K562 (cell line): ENCODE results near the gene KLK15. TPM values are rescaled to one million over a fixed set of nuclear protein-coding genes. Genes with fewer than 3 reads are reported as not detected.

ENCODE experiments used
- ATAC-seq: fragments of 200-7000 bp; cut with Tn5 transposase; 3 replicates; pipeline ENCODE4 v1.9.1; 2020; ENCODE audit warnings: moderate library complexity
- BruUV-seq: library from RNA; stranded (reverse); fragments of 400-500 nt; replicated peaks from 2 replicates; lab custom pipeline; 2021; lab: Mats Ljungman, UMichigan
- CTCF ChIA-PET: fragments of 300-600 bp; formaldehyde crosslinking; extraction: SDS; loops from one replicate; lab custom pipeline; 2021; ENCODE audit warnings: low intra/inter-chr PET ratio; lab: Yijun Ruan, JAX
- POLR2A ChIA-PET: fragments of 300-600, 350-650 bp; sonication (Branson Sonifier 250); formaldehyde crosslinking; extraction: SDS; loops from one replicate; lab custom pipeline; 2021; ENCODE audit warnings: antibody characterized with exemption, inconsistent platforms; lab: Yijun Ruan, JAX
- DNase-seq, 4 experiments: peaks; one replicate each; pipeline versions ENCODE4 v3.0.0 to v3.0.0-alpha.2; 2011 to 2018; ENCODE audit warnings: low spot score in 3 of 4, mixed read lengths in 3 of 4; ENCODE audit errors: extremely low read depth in 1 of 4
- FAIRE-seq: peaks from 2 replicates; lab custom pipeline; 2011; peaks lifted over from hg19 to GRCh38; lab: Jason Lieb, UNC
- H2AFZ ChIP-seq: 2 replicates; pipeline ENCODE4 v1.6.0; 2011; ENCODE audit warnings: low read depth, low read length, control low read depth, inconsistent platforms
- H3K27ac ChIP-seq: fragments of 200-600 bp; 3 replicates; pipeline ENCODE4 v1.8.0; 2011; ENCODE audit warnings: low read depth, mild to moderate bottlenecking, control low read depth, inconsistent platforms, low read length, moderate library complexity, mixed read lengths; ENCODE audit errors: extremely low read depth
- H3K27me3 ChIP-seq, 2 experiments: fragments of 300-600 bp in 1 of 2; 2 replicates in 1 of 2; 3 replicates in 1 of 2; pipeline versions ENCODE4 v1.6.0 to v1.8.0; 2011; ENCODE audit warnings: inconsistent platforms in 2 of 2, low read length in 2 of 2, mild to moderate bottlenecking in 1 of 2, mixed read lengths in 1 of 2, moderate library complexity in 1 of 2; ENCODE audit not compliant: control insufficient read depth in 2 of 2, insufficient read depth in 2 of 2
- H3K36me3 ChIP-seq: fragments of 300-600 bp; 3 replicates; pipeline ENCODE4 v1.8.0; 2011; ENCODE audit warnings: mild to moderate bottlenecking, low read length, inconsistent platforms; ENCODE audit not compliant: control insufficient read depth, insufficient read depth
- H3K4me1 ChIP-seq, 2 experiments: fragments of 200-600 bp in 1 of 2; replicated peaks in 1 of 2; 2 replicates in 1 of 2; 3 replicates in 1 of 2; pipeline versions ENCODE4 v1.5.1 to v1.8.0; 2011; ENCODE audit warnings: inconsistent platforms in 2 of 2, low read length in 2 of 2, mild to moderate bottlenecking in 1 of 2, mixed read lengths in 1 of 2, moderate library complexity in 1 of 2; ENCODE audit not compliant: control insufficient read depth in 2 of 2, insufficient read depth in 2 of 2
- H3K4me2 ChIP-seq: 2 replicates; pipeline ENCODE4 v1.6.1; 2011; ENCODE audit warnings: low read length, control low read depth, inconsistent platforms, mixed read lengths; ENCODE audit not compliant: insufficient read depth
- H3K4me3 ChIP-seq: fragments of 200-600 bp; sonication (generic), shearing (Covaris generic); 2 replicates; pipeline ENCODE4 v1.5.1; 2016; ENCODE audit warnings: control low read depth, inconsistent platforms
- H3K79me2 ChIP-seq: fragments of 200-600 bp; 3 replicates; pipeline ENCODE4 v1.8.0; 2011; ENCODE audit warnings: low read length, inconsistent platforms; ENCODE audit not compliant: control insufficient read depth, insufficient read depth
- H3K9ac ChIP-seq, 2 experiments: 2 replicates each; pipeline versions ENCODE4 v1.6.0 to v1.6.1; 2011; ENCODE audit warnings: low read depth in 2 of 2, low read length in 2 of 2, control low read depth in 1 of 2, inconsistent platforms in 1 of 2, mild to moderate bottlenecking in 1 of 2, mixed read lengths in 1 of 2; ENCODE audit not compliant: insufficient read depth in 1 of 2
- H3K9me1 ChIP-seq: one replicate; pipeline ENCODE4 v1.6.0; 2011; ENCODE audit warnings: inconsistent platforms, mild to moderate bottlenecking, low read length, moderate library complexity; ENCODE audit not compliant: control insufficient read depth, insufficient read depth
- H3K9me3 ChIP-seq: replicated peaks from 2 replicates; pipeline ENCODE4 v1.5.1; 2011; ENCODE audit warnings: low read depth, low read length, inconsistent platforms; ENCODE audit not compliant: control insufficient read depth, insufficient read depth
- H4K20me1 ChIP-seq: replicated peaks from 2 replicates; pipeline ENCODE4 v1.6.1; 2011; ENCODE audit warnings: low read length, inconsistent platforms, mixed read lengths; ENCODE audit not compliant: control insufficient read depth, insufficient read depth
- ADNP ChIP-seq: fragments of 200-800 bp; sonication (Bioruptor generic); IDR thresholded peaks from 2 replicates; pipeline ENCODE4 v1.6.1; 2016; ENCODE audit warnings: missing genetic modification characterization, missing compliant biosample characterization
- BRCA1 ChIP-seq, 2 experiments: fragments of 450-650 bp in 1 of 2; sonication (generic) in 1 of 2; formaldehyde crosslinking in 1 of 2; IDR thresholded peaks; 2 replicates each; pipeline versions ENCODE4 v1.5.0 to v1.6.1; 2017 to 2020; ENCODE audit warnings: mild to moderate bottlenecking in 1 of 2, missing genetic modification reagents in 1 of 2
- CBFA2T3 ChIP-seq: fragments of 450-650 bp; IDR thresholded peaks from 2 replicates; pipeline ENCODE4 v1.6.1; 2017
- CCNT2 ChIP-seq: IDR thresholded peaks from 2 replicates; pipeline ENCODE4 v1.6.1; 2011; ENCODE audit warnings: borderline replicate concordance, low read depth, mild to moderate bottlenecking, moderate library complexity, mixed read lengths, low read length; ENCODE audit not compliant: insufficient read length; ENCODE audit errors: extremely low read depth
- E2F3 ChIP-seq: fragments of 250-450 bp; sonication (Bioruptor Pico); IDR thresholded peaks from 2 replicates; pipeline ENCODE4 v1.4.0; 2020; ENCODE audit warnings: mild to moderate bottlenecking
- ELF4 ChIP-seq: fragments of 450-650 bp; formaldehyde crosslinking; IDR thresholded peaks from 2 replicates; pipeline ENCODE4 v1.4.0; 2022; ENCODE audit warnings: missing genetic modification characterization
- FUS ChIP-seq: fragments of 200-400 bp; formaldehyde crosslinking; optimal IDR thresholded peaks from 2 replicates; pipeline ENCODE3; 2017; ENCODE audit warnings: low read depth, low read length
- KAT8 ChIP-seq: fragments of 450-650 bp; IDR thresholded peaks from 2 replicates; pipeline ENCODE4 v1.6.1; 2016; ENCODE audit warnings: low read depth, mild to moderate bottlenecking
- MEIS2 ChIP-seq: fragments of 450-650 bp; IDR thresholded peaks from 2 replicates; pipeline ENCODE4 v1.6.1; 2014; ENCODE audit warnings: mild to moderate bottlenecking; ENCODE audit not compliant: partially characterized antibody
- PHF20 ChIP-seq: fragments of 450-650 bp; IDR thresholded peaks from 2 replicates; pipeline ENCODE4 v1.6.1; 2018; ENCODE audit not compliant: partially characterized antibody
- RBM15 ChIP-seq: fragments of 200-400 bp; formaldehyde crosslinking; IDR thresholded peaks from 2 replicates; pipeline ENCODE4 v1.6.1; 2018; ENCODE audit warnings: mild to moderate bottlenecking, low read length, moderate library complexity; ENCODE audit not compliant: insufficient read depth
- ZEB2 ChIP-seq: fragments of 450-650 bp; IDR thresholded peaks from 2 replicates; pipeline ENCODE4 v1.6.1; 2016
- ZKSCAN3 ChIP-seq: fragments of 250-450 bp; sonication (Bioruptor Pico); IDR thresholded peaks from 2 replicates; pipeline ENCODE4 v1.4.0; 2020
- ZNF3 ChIP-seq: fragments of 250-450 bp; sonication (Bioruptor Pico); IDR thresholded peaks from 2 replicates; pipeline ENCODE4 v1.5.0; 2021; ENCODE audit warnings: mild to moderate bottlenecking, moderate library complexity
- WGBS: fragments of 100-300 bp; shearing (Covaris generic); methylation state at CpG from one replicate; pipeline ENCODE4 v1.1.6; 2016; ENCODE audit warnings: low coverage, mixed read lengths; ENCODE audit not compliant: insufficient coverage; ENCODE audit errors: missing lambda C conversion rate; 5-methylcytosine and 5-hydroxymethylcytosine counted together
- in situ Hi-C: fragments of 300-500 bp; cut with MboI; formaldehyde crosslinking; loops from 4 replicates; pipeline ENCODE4 v1.15.0; 2018; ENCODE audit warnings: inconsistent platforms, mixed read lengths
- intact Hi-C: fragments of 100-400 bp; cut with micrococcal nuclease; formaldehyde crosslinking; loops from 2 replicates; pipeline ENCODE4 v1.14.2; 2022
- polyA plus RNA-seq, 8 experiments: library from polyadenylated mRNA; depleted of rRNA in 4 of 8; stranded (reverse) in 5 of 8; unstranded in 3 of 8; fragments of >200 nt; fragmentation: Nextera tagmentation in 2 of 8; fragmentation: Illumina TruSeq in 1 of 8; extraction: Ambion mirVana in 2 of 8; extraction: Trizol in 1 of 8; gene quantifications; 2 replicates each; pipeline versions ENCODE4 v1.2.1 to v1.2.3, GENCODE V29; 2011 to 2014; ENCODE audit warnings: inconsistent platforms in 1 of 8, missing spikeins in 1 of 8
- total RNA-seq, 7 experiments: library from RNA; depleted of rRNA in 6 of 7; stranded (reverse); fragments of >200 nt in 6 of 7; fragmentation: Illumina TruSeq in 2 of 7; extraction: Trizol in 2 of 7; gene quantifications; 2 replicates each; pipeline versions ENCODE4 v1.2.1 to v1.2.3, GENCODE V29; 2011 to 2021; ENCODE audit warnings: low replicate concordance in 1 of 7
- TF ChIP-seq, protein P1 (sequence below), 2 experiments: fragments of 450-650 bp; formaldehyde crosslinking in 1 of 2; IDR thresholded peaks; 2 replicates each; pipeline versions ENCODE4 v1.4.0 to v1.6.1; 2014 to 2020; ENCODE audit warnings: mild to moderate bottlenecking in 2 of 2, borderline replicate concordance in 1 of 2, low read depth in 1 of 2

Gene KLK15
- total and polyA plus RNA-seq, 9 of the 15 experiments (the other 6 are each of a cell fraction or from before 2014, with no cell fraction given) = not detected

DNA sequence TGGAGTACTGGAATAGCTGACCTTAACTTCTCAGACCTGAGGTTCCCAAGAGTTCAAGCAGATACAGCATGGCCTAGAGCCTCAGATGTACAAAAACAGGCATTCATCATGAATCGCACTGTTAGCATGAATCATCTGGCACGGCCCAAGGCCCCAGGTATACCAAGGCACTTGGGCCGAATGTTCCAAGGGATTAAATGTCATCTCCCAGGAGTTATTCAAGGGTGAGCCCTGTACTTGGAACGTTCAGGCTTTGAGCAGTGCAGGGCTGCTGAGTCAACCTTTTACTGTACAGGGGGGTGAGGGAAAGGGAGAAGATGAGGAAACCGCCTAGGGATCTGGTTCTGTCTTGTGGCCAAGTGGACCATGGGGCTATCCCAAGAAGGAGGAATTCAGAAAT is 27.6 kb upstream of the KLK15 start:
- FAIRE-seq (no peak), ATAC-seq (no peak), DNase-seq (no peak)
- Histone ChIP-seq H3K9ac (no peak overlapping the region), H3K36me3 (no peaks in the 10 kb centered on the region), H3K79me2 (no peaks in the 10 kb centered on the region), H3K4me1 (peaks cover 0 to 4% of the 10 kb centered on the region in 2 experiments; a peak in 2 of 5 replicates), H4K20me1 (0 out of 2 replicates have a peak, but pooled peaks cover 3% of the 10 kb centered on the region), H3K4me2 (no peak overlapping the region), H3K9me1 (no peaks in the 10 kb centered on the region), H3K27ac (no peak overlapping the region), H3K4me3 (no peak overlapping the region), H3K27me3 (peaks cover 23 to 57% of the 10 kb centered on the region in 2 experiments), H2AFZ (no peak overlapping the region), H3K9me3 (no peaks in the 10 kb centered on the region)
- in situ Hi-C loops = no loop called here
- ChIA-PET POLR2A (interaction anchor here (0.9 to 1.2 kb wide), 5 partner anchors 9 to 58 kb away, joined by 3 to 5 read pairs (median 4); no protein-coding TSS in a partner anchor), CTCF (no interaction called here)
- WGBS = 2% methylated on average over 5 of the region's 5 CpGs
- BruUV-seq = no TSS peak
- intact Hi-C loops = no loop called here
- no peak for TF ChIP-seq E2F3
- no peak for TF ChIP-seq ADNP (tag)
- TF ChIP-seq, protein P1, sequence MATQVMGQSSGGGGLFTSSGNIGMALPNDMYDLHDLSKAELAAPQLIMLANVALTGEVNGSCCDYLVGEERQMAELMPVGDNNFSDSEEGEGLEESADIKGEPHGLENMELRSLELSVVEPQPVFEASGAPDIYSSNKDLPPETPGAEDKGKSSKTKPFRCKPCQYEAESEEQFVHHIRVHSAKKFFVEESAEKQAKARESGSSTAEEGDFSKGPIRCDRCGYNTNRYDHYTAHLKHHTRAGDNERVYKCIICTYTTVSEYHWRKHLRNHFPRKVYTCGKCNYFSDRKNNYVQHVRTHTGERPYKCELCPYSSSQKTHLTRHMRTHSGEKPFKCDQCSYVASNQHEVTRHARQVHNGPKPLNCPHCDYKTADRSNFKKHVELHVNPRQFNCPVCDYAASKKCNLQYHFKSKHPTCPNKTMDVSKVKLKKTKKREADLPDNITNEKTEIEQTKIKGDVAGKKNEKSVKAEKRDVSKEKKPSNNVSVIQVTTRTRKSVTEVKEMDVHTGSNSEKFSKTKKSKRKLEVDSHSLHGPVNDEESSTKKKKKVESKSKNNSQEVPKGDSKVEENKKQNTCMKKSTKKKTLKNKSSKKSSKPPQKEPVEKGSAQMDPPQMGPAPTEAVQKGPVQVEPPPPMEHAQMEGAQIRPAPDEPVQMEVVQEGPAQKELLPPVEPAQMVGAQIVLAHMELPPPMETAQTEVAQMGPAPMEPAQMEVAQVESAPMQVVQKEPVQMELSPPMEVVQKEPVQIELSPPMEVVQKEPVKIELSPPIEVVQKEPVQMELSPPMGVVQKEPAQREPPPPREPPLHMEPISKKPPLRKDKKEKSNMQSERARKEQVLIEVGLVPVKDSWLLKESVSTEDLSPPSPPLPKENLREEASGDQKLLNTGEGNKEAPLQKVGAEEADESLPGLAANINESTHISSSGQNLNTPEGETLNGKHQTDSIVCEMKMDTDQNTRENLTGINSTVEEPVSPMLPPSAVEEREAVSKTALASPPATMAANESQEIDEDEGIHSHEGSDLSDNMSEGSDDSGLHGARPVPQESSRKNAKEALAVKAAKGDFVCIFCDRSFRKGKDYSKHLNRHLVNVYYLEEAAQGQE (IDR thresholded peaks at IDR 0.05; ENCODE audit: borderline replicate concordance) = no peak
- TF ChIP-seq, protein P1 (CRISPR knock-in tag; IDR thresholded peaks at IDR 0.05; ENCODE audit: low read depth) = no peak
- no peak for TF ChIP-seq PHF20
- no peak for TF ChIP-seq MEIS2
- no peak for TF ChIP-seq ELF4 (CRISPR knock-in tag)
- TF ChIP-seq ZKSCAN3 (CRISPR knock-in tag) = no peak
- no peak for TF ChIP-seq ZNF3 (CRISPR knock-in tag)
- TF ChIP-seq ZEB2 = no peak
- no peak for TF ChIP-seq KAT8
- TF ChIP-seq BRCA1 (IDR thresholded peaks at IDR 0.05) = no peak
- no peak for TF ChIP-seq BRCA1 (CRISPR knock-in tag; IDR thresholded peaks at IDR 0.05)
- TF ChIP-seq CBFA2T3 = no peak
- TF ChIP-seq FUS = no peak
- TF ChIP-seq CCNT2 = no peak
- TF ChIP-seq RBM15 = no peak
